Skeletal muscle satellite cell (primary cell): ENCODE results near the gene CCT3.

Experiments
- H3K27me3 ChIP-seq: 2 replicates; pipeline ENCODE4 v1.7.0; 2013; ENCODE audit warnings: low read length; ENCODE audit not compliant: control insufficient read depth, insufficient read depth
- H3K36me3 ChIP-seq: 2 replicates; pipeline ENCODE4 v1.7.0; 2013; ENCODE audit warnings: mild to moderate bottlenecking, control low read depth, low read length; ENCODE audit not compliant: insufficient read depth
- H3K4me1 ChIP-seq: 2 replicates; pipeline ENCODE4 v1.7.0; 2013; ENCODE audit warnings: low read length; ENCODE audit not compliant: control insufficient read depth, insufficient read depth
- H3K4me2 ChIP-seq: 2 replicates; pipeline ENCODE4 v1.7.0; 2013; ENCODE audit warnings: mild to moderate bottlenecking, low read length
- H3K4me3 ChIP-seq: 2 replicates; pipeline ENCODE4 v1.7.0; 2013; ENCODE audit warnings: low read length
- H3K9ac ChIP-seq: 2 replicates; pipeline ENCODE4 v1.7.0; 2013; ENCODE audit warnings: mild to moderate bottlenecking, low read depth, low read length, moderate library complexity
- H3K9me3 ChIP-seq: replicated peaks from 2 replicates; pipeline ENCODE4 v1.7.0; 2013; ENCODE audit warnings: mild to moderate bottlenecking, control low read depth, low read length

CCT3 gene

GRCh38 chr1:156310962-156311361, 27.1 kb downstream of the CCT3 start:
- Histone ChIP-seq H3K9me3 (no peaks in the 10 kb centered on the region), H3K4me2 (no peak overlapping the region), H3K36me3 (peaks cover 68% of the 10 kb centered on the region)

GRCh38 chr1:156308078-156308477, 30.0 kb downstream of the CCT3 start:
- H3K27me3 ChIP-seq = no peaks in the 10 kb centered on the region
- no peak overlapping the region for H3K4me3 ChIP-seq
- no peak overlapping the region for H3K4me2 ChIP-seq
- H3K9ac ChIP-seq = no peak overlapping the region
- no peaks in the 10 kb centered on the region for H3K9me3 ChIP-seq
- peaks cover 20% of the 10 kb centered on the region for H3K4me1 ChIP-seq
- H3K36me3 ChIP-seq = peaks cover 57% of the 10 kb centered on the region

More at GRCh38 chr1:156310962-156311361, 27.1 kb downstream of the CCT3 start:
- Histone ChIP-seq H3K4me3 (no peak overlapping the region), H3K4me1 (peaks cover 20% of the 10 kb centered on the region), H3K9ac (no peak overlapping the region), H3K27me3 (no peaks in the 10 kb centered on the region)

- H3K27me3 ChIP-seq = no peaks in the 10 kb centered on the region
- H3K4me1 ChIP-seq = peaks cover 10% of the 10 kb centered on the region
- H3K9ac ChIP-seq = no peak overlapping the region
- no peak overlapping the region for H3K4me3 ChIP-seq
- no peaks in the 10 kb centered on the region for H3K9me3 ChIP-seq
- H3K4me2 ChIP-seq = no peak overlapping the region
- peaks cover 35% of the 10 kb centered on the region for H3K36me3 ChIP-seq
These were observed 32.9 kb downstream of the CCT3 start for GRCh38 chr1:156305215-156305614.

- peaks cover 23% of the 10 kb centered on the region for H3K36me3 ChIP-seq
- H3K27me3 ChIP-seq = no peaks in the 10 kb centered on the region
- no peak overlapping the region for H3K9ac ChIP-seq
- H3K4me2 ChIP-seq = no peak overlapping the region
- H3K9me3 ChIP-seq = no peaks in the 10 kb centered on the region
- no peak overlapping the region for H3K4me3 ChIP-seq
- peaks cover 5% of the 10 kb centered on the region for H3K4me1 ChIP-seq
These were observed 34.9 kb downstream of the CCT3 start for GRCh38 chr1:156303241-156303640.

GRCh38 chr1:156298852-156299357, 39.2 kb downstream of the CCT3 start, which contains the start of gene VHLL:
Gene VHLL, minus strand, starts transcription at chr1:156299307. Its CDS starts 118 bp downstream, at chr1:156299189.
- H3K4me1 ChIP-seq = peaks cover 10% of the 10 kb centered on the region
- H3K4me3 ChIP-seq = no peak within 1 kb of the TSS
- H3K4me2 ChIP-seq = no peak within 1 kb of the TSS
- no peak within 1 kb of the TSS for H3K9ac ChIP-seq
- H3K9me3 ChIP-seq = no peaks in the 10 kb centered on the region
- no peaks in the 10 kb centered on the region for H3K27me3 ChIP-seq
- H3K36me3 ChIP-seq = peaks cover 8% of the 10 kb centered on the region

GRCh38 chr1:156295391-156295947, 42.6 kb downstream of the CCT3 start, which contains the start of gene GLMP:
Gene GLMP, minus strand, starts transcription at chr1:156295679. Its CDS starts 34 bp downstream, at chr1:156295645.
- peaks cover 21% of the 10 kb centered on the region for H3K4me1 ChIP-seq
- peak within 1 kb of the TSS; percentile 90 for H3K9ac ChIP-seq
- H3K4me2 ChIP-seq = peak within 1 kb of the TSS; percentile 98
- H3K4me3 ChIP-seq = peak within 1 kb of the TSS; percentile 91
- no peaks in the 10 kb centered on the region for H3K27me3 ChIP-seq
- no peaks in the 10 kb centered on the region for H3K9me3 ChIP-seq
- peaks cover 5% of the 10 kb centered on the region for H3K36me3 ChIP-seq

GRCh38 chr1:156293895-156294294, 44.2 kb downstream of the CCT3 start:
- no peak overlapping the region for H3K9ac ChIP-seq
- H3K4me3 ChIP-seq = no peak overlapping the region
- no peak overlapping the region for H3K4me2 ChIP-seq
- peaks cover 21% of the 10 kb centered on the region for H3K4me1 ChIP-seq
- H3K9me3 ChIP-seq = no peaks in the 10 kb centered on the region
- H3K36me3 ChIP-seq = peaks cover 5% of the 10 kb centered on the region
- no peaks in the 10 kb centered on the region for H3K27me3 ChIP-seq

GRCh38 chr1:156293098-156293434, 45.0 kb downstream of the CCT3 start:
- Histone ChIP-seq H3K4me2 (no peak overlapping the region), H3K27me3 (no peaks in the 10 kb centered on the region), H3K9me3 (no peaks in the 10 kb centered on the region), H3K4me3 (no peak overlapping the region), H3K4me1 (peaks cover 21% of the 10 kb centered on the region), H3K9ac (no peak overlapping the region), H3K36me3 (peaks cover 5% of the 10 kb centered on the region)

GRCh38 chr1:156291226-156292061, 46.6 kb downstream of the CCT3 start:
- peaks cover 5% of the 10 kb centered on the region for H3K36me3 ChIP-seq
- peak overlapping the region; percentile 76 for H3K9ac ChIP-seq
- peak overlapping the region; percentile 80 for H3K4me3 ChIP-seq

GRCh38 chr1:156289857-156290256, 48.2 kb downstream of the CCT3 start:
- peaks cover 21% of the 10 kb centered on the region for H3K4me1 ChIP-seq
- H3K27me3 ChIP-seq = no peaks in the 10 kb centered on the region
- H3K4me2 ChIP-seq = no peak overlapping the region
- H3K9me3 ChIP-seq = no peaks in the 10 kb centered on the region
- no peak overlapping the region for H3K9ac ChIP-seq
- no peak overlapping the region for H3K4me3 ChIP-seq
- H3K36me3 ChIP-seq = peaks cover 5% of the 10 kb centered on the region

More at GRCh38 chr1:156291226-156292061, 46.6 kb downstream of the CCT3 start:
- peak overlapping the region; percentile 89 for H3K4me2 ChIP-seq
- H3K27me3 ChIP-seq = no peaks in the 10 kb centered on the region
- peaks cover 21% of the 10 kb centered on the region for H3K4me1 ChIP-seq
- no peaks in the 10 kb centered on the region for H3K9me3 ChIP-seq

GRCh38 chr1:156286061-156286460, 52.0 kb downstream of the CCT3 start:
- Histone ChIP-seq H3K9ac (no peak overlapping the region), H3K9me3 (no peaks in the 10 kb centered on the region), H3K4me1 (peaks cover 31% of the 10 kb centered on the region), H3K4me2 (no peak overlapping the region), H3K36me3 (no peaks in the 10 kb centered on the region), H3K4me3 (no peak overlapping the region), H3K27me3 (no peaks in the 10 kb centered on the region)
